OCI-LY3 (cell line): ENCODE measurements around the gene CNTN5.

Experiments
- CTCF ChIP-seq: fragments of 200-600, 300-600 bp; sonication (generic); IDR thresholded peaks from 2 replicates; pipeline ENCODE4 v1.5.1; 2014; ENCODE audit warnings: antibody characterized with exemption, low read length, low read depth
- EZH2phosphoT487 ChIP-seq: fragments of 200-600 bp; shearing (Covaris generic); IDR thresholded peaks from 2 replicates; pipeline ENCODE4 v1.6.1; 2018; ENCODE audit warnings: antibody characterized with exemption, mixed run types, low read depth

GRCh38 chr11:99068832-99069231, 48.1 kb downstream of the CNTN5 start:
- no peak for TF ChIP-seq CTCF
- no peak for TF ChIP-seq EZH2phosphoT487
